Breast epithelium (tissue), 3 donors: Measurements from ENCODE around the gene HOXB5.

ENCODE experiments used
- CTCF ChIP-seq, 3 donors: fragments of 450-650 bp; IDR thresholded peaks; one replicate each; pipeline ENCODE4 v1.5.1; 2016 to 2017; ENCODE audit warnings: antibody characterized with exemption in 3 of 3, mild to moderate bottlenecking in 3 of 3, moderate library complexity in 3 of 3
- POLR2A ChIP-seq: fragments of 450-650 bp; IDR thresholded peaks from one replicate; pipeline ENCODE4 v1.6.1; 2016; ENCODE audit warnings: antibody characterized with exemption, mild to moderate bottlenecking, moderate library complexity
- POLR2AphosphoS5 ChIP-seq, 3 donors: sonication (generic); formaldehyde crosslinking; IDR thresholded peaks; one replicate each; pipeline ENCODE4 v1.6.1; 2017; ENCODE audit warnings: antibody characterized with exemption in 3 of 3

GRCh38 chr17:48586355-48587258, 7.0 kb downstream of the HOXB5 start:
- TF ChIP-seq CTCF (IDR thresholded peaks at IDR 0.05) (no peak), POLR2AphosphoS5 (IDR thresholded peaks at IDR 0.05) (no peak), POLR2A (no peak)
